BJ (cell line): ENCODE data around the gene CHID1. TPM values are rescaled to one million over a fixed set of nuclear protein-coding genes. Genes with fewer than 3 reads are reported as not detected.

Experiments used
- CTCF ChIA-PET: fragments of 350-600 bp; formaldehyde crosslinking; extraction: SDS; loops from one replicate; lab custom pipeline; 2021; ENCODE audit warnings: antibody characterized with exemption, inconsistent platforms; lab: Yijun Ruan, JAX
- POLR2A ChIA-PET: fragments of 300-600 bp; sonication (Branson Sonifier 250); formaldehyde crosslinking; extraction: SDS; loops from one replicate; lab custom pipeline; 2021; ENCODE audit warnings: antibody characterized with exemption; lab: Charles Lee
- DNase-seq: peaks from one replicate; pipeline ENCODE4 v3.0.0-alpha.2; 2011; ENCODE audit warnings: low read depth
- H3K27me3 ChIP-seq: 2 replicates; pipeline ENCODE4 v1.6.0; 2011; ENCODE audit warnings: low read length; ENCODE audit not compliant: control insufficient read depth, insufficient read depth
- H3K36me3 ChIP-seq: 2 replicates; pipeline ENCODE4 v1.5.1; 2011; ENCODE audit warnings: low read length; ENCODE audit not compliant: control insufficient read depth, insufficient read depth
- H3K4me3 ChIP-seq: 2 replicates; pipeline ENCODE4 v1.5.1; 2011; ENCODE audit warnings: low read depth, mild to moderate bottlenecking, control low read depth, low read length
- polyA plus RNA-seq: library from polyadenylated mRNA; depleted of rRNA; stranded (reverse); fragments of >200 nt; gene quantifications from 2 replicates; pipeline ENCODE4 v1.2.3, GENCODE V29; 2011
- TF ChIP-seq, protein P1 (sequence below): IDR thresholded peaks from 2 replicates; pipeline ENCODE4 v1.5.1; 2011; ENCODE audit warnings: low read depth, mild to moderate bottlenecking, control low read depth, inconsistent platforms, low read length, moderate library complexity; ENCODE audit not compliant: insufficient read depth

The CHID1 gene
- polyA plus RNA-seq, 1 experiment, result 178 TPM

DNA sequence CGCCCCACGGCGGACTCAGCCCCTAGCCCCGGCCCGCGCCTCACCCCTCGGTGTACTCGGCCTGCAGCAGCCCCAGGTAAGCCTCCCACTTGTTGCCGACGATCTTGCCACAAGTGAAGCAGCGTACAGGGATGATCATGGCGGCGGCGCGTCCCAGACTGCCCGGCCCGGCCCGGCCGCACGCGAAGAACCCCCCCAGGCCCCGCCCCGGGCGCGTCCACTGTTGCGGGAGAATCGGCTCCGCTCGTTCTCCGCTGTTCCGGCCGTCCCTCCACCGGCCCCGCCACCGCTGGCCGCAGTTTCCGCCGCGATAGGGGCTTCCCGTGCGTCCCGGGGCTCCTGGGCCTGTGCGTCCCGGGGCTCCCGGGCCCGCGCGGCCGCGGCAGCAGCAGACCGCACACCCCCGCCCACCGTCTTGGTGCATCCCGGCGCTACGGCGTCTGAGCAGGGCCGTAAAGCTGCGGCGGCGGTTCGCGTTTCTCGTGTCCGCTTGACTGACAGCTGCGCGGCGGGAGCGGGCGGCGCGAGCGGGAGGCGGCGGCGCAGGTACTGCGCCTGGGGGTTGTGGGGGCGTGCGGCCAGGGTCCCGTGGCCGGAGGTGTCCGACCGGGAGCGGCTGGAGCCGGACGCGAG is 68.1 kb downstream of the CHID1 start, which contains the start of the genes POLR2L and TSPAN4:
Gene POLR2L, minus strand, starts transcription at position 160 of the 633 bp plus-strand sequence. Its CDS starts 21 bp downstream, at position 139.
Gene TSPAN4, plus strand, starts transcription at position 483 of the 633 bp plus-strand sequence. CDS start 7,453 bp downstream, outside the sequence.
- CTCF ChIA-PET, result interaction anchor here (1.2 to 1.6 kb wide), 3 partner anchors 10 to 209 kb away, joined by 3 to 5 read pairs (median 4); partner anchors contain the start of gene CD151
- H3K36me3 ChIP-seq, result peaks cover 33% of the 10 kb centered on the region
- DNase-seq, result no peak
- peak within 1 kb of the TSS; percentile 96 for H3K4me3 ChIP-seq
- POLR2A ChIA-PET, result interaction anchor here (0.6 to 2.0 kb wide), 3 partner anchors 9 to 26 kb away, joined by 3 to 32 read pairs (median 6); partner anchors contain the start of genes CD151 and PNPLA2
- no peaks in the 10 kb centered on the region for H3K27me3 ChIP-seq
- TF ChIP-seq, protein P1, sequence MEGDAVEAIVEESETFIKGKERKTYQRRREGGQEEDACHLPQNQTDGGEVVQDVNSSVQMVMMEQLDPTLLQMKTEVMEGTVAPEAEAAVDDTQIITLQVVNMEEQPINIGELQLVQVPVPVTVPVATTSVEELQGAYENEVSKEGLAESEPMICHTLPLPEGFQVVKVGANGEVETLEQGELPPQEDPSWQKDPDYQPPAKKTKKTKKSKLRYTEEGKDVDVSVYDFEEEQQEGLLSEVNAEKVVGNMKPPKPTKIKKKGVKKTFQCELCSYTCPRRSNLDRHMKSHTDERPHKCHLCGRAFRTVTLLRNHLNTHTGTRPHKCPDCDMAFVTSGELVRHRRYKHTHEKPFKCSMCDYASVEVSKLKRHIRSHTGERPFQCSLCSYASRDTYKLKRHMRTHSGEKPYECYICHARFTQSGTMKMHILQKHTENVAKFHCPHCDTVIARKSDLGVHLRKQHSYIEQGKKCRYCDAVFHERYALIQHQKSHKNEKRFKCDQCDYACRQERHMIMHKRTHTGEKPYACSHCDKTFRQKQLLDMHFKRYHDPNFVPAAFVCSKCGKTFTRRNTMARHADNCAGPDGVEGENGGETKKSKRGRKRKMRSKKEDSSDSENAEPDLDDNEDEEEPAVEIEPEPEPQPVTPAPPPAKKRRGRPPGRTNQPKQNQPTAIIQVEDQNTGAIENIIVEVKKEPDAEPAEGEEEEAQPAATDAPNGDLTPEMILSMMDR, result no peak

GRCh38 chr11:841981-842369 is 68.6 kb downstream of the CHID1 start:
- CTCF ChIA-PET, result interaction anchor here (1.2 kb wide), 1 partner anchor 210 kb away, joined by 3 read pairs; no protein-coding TSS in a partner anchor
- peaks cover 38% of the 10 kb centered on the region for H3K36me3 ChIP-seq
- no peak for DNase-seq
- TF ChIP-seq, protein P1, result no peak
- POLR2A ChIA-PET, result interaction anchor here (0.7 kb wide), 1 partner anchor 38 kb away, joined by 5 read pairs; no protein-coding TSS in a partner anchor
- no peaks in the 10 kb centered on the region for H3K27me3 ChIP-seq
- H3K4me3 ChIP-seq, result peak overlapping the region; percentile 96

DNA sequence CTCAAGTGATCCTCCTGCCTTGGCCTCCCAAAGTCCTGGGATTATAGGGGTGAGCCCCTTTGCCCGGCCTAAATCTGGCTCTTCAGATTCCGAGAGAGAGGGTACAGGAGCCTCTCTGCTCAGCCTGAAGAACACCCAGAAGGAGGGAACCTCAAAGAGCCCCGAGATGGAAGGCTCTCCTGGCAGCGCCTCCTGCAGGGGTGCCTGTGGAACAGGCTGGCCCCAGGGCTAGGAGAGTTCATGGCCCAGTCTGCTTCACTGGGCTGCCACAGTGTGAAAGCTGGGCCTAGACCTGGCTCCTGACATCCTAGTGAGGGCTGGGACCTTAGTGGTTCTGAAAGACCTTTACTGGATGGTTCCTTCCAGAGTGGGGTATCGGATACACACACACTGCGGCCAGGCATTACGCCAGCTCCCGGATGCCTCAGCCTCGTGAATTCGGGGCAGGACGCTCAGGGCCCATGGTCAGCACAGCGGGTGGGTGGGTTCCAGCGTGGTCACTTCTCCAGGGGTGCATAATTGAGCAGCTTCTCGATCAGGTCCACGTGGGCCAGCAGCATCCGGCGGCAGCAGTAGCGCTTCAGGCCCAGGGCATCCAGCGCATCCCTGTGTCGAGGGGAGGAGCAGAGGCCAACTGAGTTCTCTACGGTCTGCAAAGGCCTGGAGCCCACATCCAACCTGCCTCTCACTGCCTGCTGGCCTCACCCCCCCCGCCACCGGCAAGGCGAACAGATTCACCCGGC is 70.6 kb downstream of the CHID1 start:
- CTCF ChIA-PET, result interaction anchor here (0.6 to 1.8 kb wide), 5 partner anchors 10 to 58 kb away, joined by 3 to 8 read pairs (median 3); no protein-coding TSS in a partner anchor
- H3K4me3 ChIP-seq, result 0 out of 2 replicates have a peak overlapping the region, but pooled peaks have one; percentile 3
- TF ChIP-seq, protein P1, result peak; percentile 47
- peaks cover 46% of the 10 kb centered on the region for H3K36me3 ChIP-seq
- POLR2A ChIA-PET, result interaction anchor here (0.7 kb wide), 1 partner anchor 44 kb away, joined by 3 read pairs; no protein-coding TSS in a partner anchor
- H3K27me3 ChIP-seq, result no peaks in the 10 kb centered on the region
- no peak for DNase-seq

GRCh38 chr11:839280-839623 is 71.4 kb downstream of the CHID1 start:
- POLR2A ChIA-PET, result no interaction called here
- CTCF ChIA-PET, result interaction anchor here (0.7 to 1.3 kb wide), 2 partner anchors 20 to 59 kb away, joined by 3 read pairs; no protein-coding TSS in a partner anchor
- Histone ChIP-seq H3K36me3 (peaks cover 46% of the 10 kb centered on the region), H3K27me3 (no peaks in the 10 kb centered on the region), H3K4me3 (no peak overlapping the region)
- no peak for DNase-seq
- TF ChIP-seq, protein P1, result no peak
